Prostate gland (tissue), 2 donors: ENCODE results near the gene KYAT1. TPM values are rescaled to one million over a fixed set of nuclear protein-coding genes. Genes with fewer than 3 reads are reported as not detected.
"Not testable (repeated sequence)": the region's sequence is repeated elsewhere in the genome, so short reads cannot be mapped to it uniquely, and the experiment has no call there.

ENCODE experiments used
- DNase-seq: peaks from one replicate; pipeline ENCODE4 v3.0.0-alpha.2; 2019; ENCODE audit warnings: low spot score
- H3K27ac ChIP-seq, 2 donors: fragments of 200-600 bp; sonication (generic); 2 replicates each; pipeline ENCODE4 v1.5.1; 2017 to 2019
- H3K27me3 ChIP-seq: fragments of 200-600 bp; sonication (generic); replicated peaks from 2 replicates; pipeline ENCODE4 v1.5.1; 2019; ENCODE audit not compliant: insufficient read depth
- H3K36me3 ChIP-seq, 2 donors: fragments of 200-600 bp; sonication (generic); 1 replicate in 1 of 2; 2 replicates in 1 of 2; pipeline versions ENCODE4 v1.5.1 to v1.8.1; 2017 to 2019
- H3K4me1 ChIP-seq: fragments of 200-600 bp; sonication (generic); replicated peaks from 2 replicates; pipeline ENCODE4 v1.5.1; 2019
- H3K4me3 ChIP-seq, 2 donors: fragments of 200-600 bp; sonication (generic); 2 replicates each; pipeline ENCODE4 v1.5.1; 2017 to 2019
- H3K9me3 ChIP-seq: fragments of 200-600 bp; sonication (generic); 2 replicates; pipeline ENCODE4 v1.5.1; 2017
- POLR2A ChIP-seq: fragments of 450-650 bp; IDR thresholded peaks from one replicate; pipeline ENCODE4 v1.6.1; 2016; ENCODE audit warnings: antibody characterized with exemption, mild to moderate bottlenecking
- POLR2AphosphoS5 ChIP-seq: sonication (generic); formaldehyde crosslinking; IDR thresholded peaks from one replicate; pipeline ENCODE4 v1.6.1; 2017; ENCODE audit warnings: antibody characterized with exemption
- WGBS: methylation state at CpG from one replicate; pipeline ENCODE4 v1.1.5; 2018; 5-methylcytosine and 5-hydroxymethylcytosine counted together
- intact Hi-C: fragments of 100-400 bp; cut with DNase I; formaldehyde crosslinking; loops from one replicate; pipeline ENCODE4 v1.14.2; 2022
- total RNA-seq, 2 donors: library from RNA; depleted of rRNA; stranded (reverse); fragments of >200 nt; gene quantifications; one replicate each; pipeline ENCODE4 v1.1.0, GENCODE V29; 2016
- TF ChIP-seq, protein P1 (sequence below), 4 experiments: fragments of 200-600 bp in 2 of 4; fragments of 450-650 bp in 2 of 4; sonication (generic) in 2 of 4; IDR thresholded peaks; 1 replicate in 3 of 4; 2 replicates in 1 of 4; pipeline ENCODE4 v1.5.1; 2016 to 2019; ENCODE audit warnings: antibody characterized with exemption in 4 of 4, mild to moderate bottlenecking in 2 of 4, moderate library complexity in 2 of 4

Gene KYAT1
- total RNA-seq, 2 donors from 2014 or later: 13.1 to 24.1 TPM

- TF ChIP-seq POLR2AphosphoS5 (no peak), POLR2A (no peak)
- TF ChIP-seq, protein P1, sequence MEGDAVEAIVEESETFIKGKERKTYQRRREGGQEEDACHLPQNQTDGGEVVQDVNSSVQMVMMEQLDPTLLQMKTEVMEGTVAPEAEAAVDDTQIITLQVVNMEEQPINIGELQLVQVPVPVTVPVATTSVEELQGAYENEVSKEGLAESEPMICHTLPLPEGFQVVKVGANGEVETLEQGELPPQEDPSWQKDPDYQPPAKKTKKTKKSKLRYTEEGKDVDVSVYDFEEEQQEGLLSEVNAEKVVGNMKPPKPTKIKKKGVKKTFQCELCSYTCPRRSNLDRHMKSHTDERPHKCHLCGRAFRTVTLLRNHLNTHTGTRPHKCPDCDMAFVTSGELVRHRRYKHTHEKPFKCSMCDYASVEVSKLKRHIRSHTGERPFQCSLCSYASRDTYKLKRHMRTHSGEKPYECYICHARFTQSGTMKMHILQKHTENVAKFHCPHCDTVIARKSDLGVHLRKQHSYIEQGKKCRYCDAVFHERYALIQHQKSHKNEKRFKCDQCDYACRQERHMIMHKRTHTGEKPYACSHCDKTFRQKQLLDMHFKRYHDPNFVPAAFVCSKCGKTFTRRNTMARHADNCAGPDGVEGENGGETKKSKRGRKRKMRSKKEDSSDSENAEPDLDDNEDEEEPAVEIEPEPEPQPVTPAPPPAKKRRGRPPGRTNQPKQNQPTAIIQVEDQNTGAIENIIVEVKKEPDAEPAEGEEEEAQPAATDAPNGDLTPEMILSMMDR (IDR thresholded peaks at IDR 0.05): no peak
- H3K27ac ChIP-seq: no peak overlapping the region
- H3K9me3 ChIP-seq: no peaks in the 10 kb centered on the region
- H3K4me3 ChIP-seq: no peak overlapping the region
- intact Hi-C loops: no loop called here
- H3K36me3 ChIP-seq: peaks cover 0 to 6% of the 10 kb centered on the region in 2 donors
- H3K27me3 ChIP-seq: no peaks in the 10 kb centered on the region
- WGBS: 79% methylated on average over 8 of the region's 8 CpGs
- DNase-seq: no peak
- no peaks in the 10 kb centered on the region for H3K4me1 ChIP-seq
Observed at GRCh38 chr9:128798896-128799295, 82.9 kb downstream of the KYAT1 start.

DNA sequence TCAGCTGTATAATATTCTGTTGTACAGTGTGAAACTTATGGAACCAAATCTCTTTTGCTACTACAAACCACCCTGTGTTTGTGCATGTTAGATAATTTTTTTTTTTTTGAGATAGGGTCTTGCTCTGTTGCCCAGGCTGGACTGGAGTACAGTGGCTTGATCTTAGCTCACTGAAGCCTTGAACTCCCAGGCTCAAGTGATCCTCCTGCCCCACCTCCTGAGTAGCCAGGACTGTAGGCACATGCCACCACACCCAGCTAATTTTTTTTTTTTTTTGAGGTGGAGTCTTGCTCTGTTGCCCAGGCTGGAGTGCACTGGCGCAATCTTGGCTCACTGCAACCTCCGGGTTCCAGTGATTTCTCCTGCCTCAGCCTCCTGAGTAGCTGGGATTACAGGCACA, 86.8 kb downstream of the KYAT1 start:
- H3K27ac ChIP-seq, DNase-seq, H3K4me3 ChIP-seq, intact Hi-C loops, H3K9me3 ChIP-seq, H3K27me3 ChIP-seq, H3K4me1 ChIP-seq: not testable (repeated sequence)
- WGBS: 48% methylated on average over 2 of the region's 2 CpGs
- peaks cover 10 to 14% of the 10 kb centered on the region in 2 donors for H3K36me3 ChIP-seq

DNA sequence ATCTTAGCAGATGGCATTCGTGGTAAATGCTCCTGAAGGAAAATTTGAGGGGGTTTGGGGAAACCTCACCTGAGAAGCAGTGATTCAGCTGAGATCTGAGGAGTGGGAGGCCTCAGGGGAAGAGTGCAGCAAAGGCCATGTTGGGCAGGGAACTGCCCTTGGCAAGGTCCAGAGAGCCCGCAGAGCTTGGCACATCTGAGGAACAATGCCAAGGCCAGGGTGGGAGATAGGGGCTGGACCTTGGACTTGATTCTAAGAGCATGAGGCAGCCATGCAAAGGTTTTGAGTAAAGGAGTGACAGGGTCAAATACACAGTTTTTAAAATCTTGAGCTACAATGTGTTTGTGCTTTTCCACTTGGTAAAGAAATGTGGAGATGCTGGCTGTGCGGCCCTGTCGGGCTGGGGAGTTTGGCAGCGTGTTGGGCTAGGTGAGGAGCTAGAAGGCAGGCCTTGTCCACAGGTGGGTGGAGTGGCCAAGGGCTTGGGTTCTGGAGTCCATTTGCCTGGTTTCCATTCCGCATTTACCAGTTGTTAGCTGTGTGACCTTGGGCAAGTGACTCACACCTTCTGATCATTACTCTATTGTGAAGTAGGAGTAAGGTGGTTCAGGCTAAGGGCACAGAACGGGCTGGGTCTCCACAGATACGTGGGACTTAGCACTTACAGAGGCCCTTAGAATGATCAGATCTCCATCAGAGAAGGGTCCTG, 88.6 kb downstream of the KYAT1 start:
- DNase-seq: no peak
- H3K36me3 ChIP-seq: peaks cover 10 to 14% of the 10 kb centered on the region in 2 donors
- no peaks in the 10 kb centered on the region for H3K27me3 ChIP-seq
- 87% methylated on average over 8 of the region's 8 CpGs for WGBS
- H3K9me3 ChIP-seq: no peaks in the 10 kb centered on the region
- H3K27ac ChIP-seq: no peak overlapping the region
- intact Hi-C loops: no loop called here
- H3K4me1 ChIP-seq: peaks cover 3% of the 10 kb centered on the region
- no peak for TF ChIP-seq POLR2A
- TF ChIP-seq, protein P1 (IDR thresholded peaks at IDR 0.05): no peak
- TF ChIP-seq POLR2AphosphoS5: no peak
- H3K4me3 ChIP-seq: no peak overlapping the region

GRCh38 chr9:128792134-128792533, 89.6 kb downstream of the KYAT1 start:
- no peaks in the 10 kb centered on the region for H3K9me3 ChIP-seq
- WGBS: 89% methylated on average over 9 of the region's 9 CpGs
- no peak overlapping the region for H3K4me3 ChIP-seq
- no peak overlapping the region for H3K27ac ChIP-seq
- intact Hi-C loops: no loop called here
- H3K27me3 ChIP-seq: no peaks in the 10 kb centered on the region
- no peak for DNase-seq
- no peak for TF ChIP-seq POLR2AphosphoS5
- no peak for TF ChIP-seq POLR2A
- TF ChIP-seq, protein P1 (IDR thresholded peaks at IDR 0.05): no peak
- peaks cover 7% of the 10 kb centered on the region for H3K4me1 ChIP-seq
- peaks cover 7 to 14% of the 10 kb centered on the region in 2 donors for H3K36me3 ChIP-seq

GRCh38 chr9:128790536-128790935, 91.2 kb downstream of the KYAT1 start:
- peaks cover 4 to 14% of the 10 kb centered on the region in 2 donors for H3K36me3 ChIP-seq
- intact Hi-C loops: no loop called here
- H3K4me3 ChIP-seq: no peak overlapping the region
- 96% methylated on average over 4 of the region's 4 CpGs for WGBS
- TF ChIP-seq POLR2A (no peak), POLR2AphosphoS5 (no peak)
- TF ChIP-seq, protein P1 (IDR thresholded peaks at IDR 0.05): no peak
- H3K4me1 ChIP-seq: peaks cover 7% of the 10 kb centered on the region
- no peak for DNase-seq
- no peaks in the 10 kb centered on the region for H3K27me3 ChIP-seq
- H3K9me3 ChIP-seq: no peaks in the 10 kb centered on the region
- H3K27ac ChIP-seq: no peak overlapping the region
